GM19455 (cell line): ENCODE measurements around the gene DCDC2C.
"Not testable (repeated sequence)": the region's sequence is repeated elsewhere in the genome, so short reads cannot be mapped to it uniquely, and the experiment has no call there.

Source experiments
- ATAC-seq: cut with Tn5 transposase; IDR thresholded peaks from one replicate; pipeline ENCODE4 v1.9.1; 2021; ENCODE audit not compliant: unreplicated experiment

DCDC2C gene

DNA sequence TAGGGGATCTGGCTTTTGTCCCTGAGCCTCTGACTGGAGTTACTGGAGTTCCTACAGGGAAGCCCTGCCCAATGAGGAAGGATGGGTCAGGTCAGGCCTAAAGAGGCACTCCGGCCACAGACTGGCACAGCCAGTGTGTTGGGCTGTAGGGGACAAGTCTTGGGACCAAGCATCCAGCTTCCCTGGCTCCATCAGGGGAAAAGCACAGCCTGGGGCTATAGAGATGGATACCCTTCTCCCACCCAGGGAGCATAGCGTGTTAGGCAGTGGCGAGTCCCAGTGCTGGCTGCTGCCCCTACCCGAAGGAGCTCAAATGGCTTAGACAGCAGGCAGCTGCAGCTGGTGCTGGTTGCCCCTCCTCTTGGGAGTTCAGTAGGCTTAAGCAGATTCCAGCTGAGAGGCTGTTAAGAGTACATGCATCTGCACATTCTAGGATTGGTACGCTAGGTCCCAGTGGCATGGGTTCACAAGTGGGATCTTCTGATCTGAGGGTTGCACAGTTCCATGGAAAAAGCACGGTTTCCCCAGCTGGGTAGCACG lies 111.4 kb downstream of the DCDC2C start:
- ATAC-seq, result no peak

GRCh38 chr2:3817144-3817543 lies 113.8 kb downstream of the DCDC2C start:
- not testable (repeated sequence) for ATAC-seq

GRCh38 chr2:3823748-3824147 lies 120.4 kb downstream of the DCDC2C start:
- ATAC-seq, result no peak

DNA sequence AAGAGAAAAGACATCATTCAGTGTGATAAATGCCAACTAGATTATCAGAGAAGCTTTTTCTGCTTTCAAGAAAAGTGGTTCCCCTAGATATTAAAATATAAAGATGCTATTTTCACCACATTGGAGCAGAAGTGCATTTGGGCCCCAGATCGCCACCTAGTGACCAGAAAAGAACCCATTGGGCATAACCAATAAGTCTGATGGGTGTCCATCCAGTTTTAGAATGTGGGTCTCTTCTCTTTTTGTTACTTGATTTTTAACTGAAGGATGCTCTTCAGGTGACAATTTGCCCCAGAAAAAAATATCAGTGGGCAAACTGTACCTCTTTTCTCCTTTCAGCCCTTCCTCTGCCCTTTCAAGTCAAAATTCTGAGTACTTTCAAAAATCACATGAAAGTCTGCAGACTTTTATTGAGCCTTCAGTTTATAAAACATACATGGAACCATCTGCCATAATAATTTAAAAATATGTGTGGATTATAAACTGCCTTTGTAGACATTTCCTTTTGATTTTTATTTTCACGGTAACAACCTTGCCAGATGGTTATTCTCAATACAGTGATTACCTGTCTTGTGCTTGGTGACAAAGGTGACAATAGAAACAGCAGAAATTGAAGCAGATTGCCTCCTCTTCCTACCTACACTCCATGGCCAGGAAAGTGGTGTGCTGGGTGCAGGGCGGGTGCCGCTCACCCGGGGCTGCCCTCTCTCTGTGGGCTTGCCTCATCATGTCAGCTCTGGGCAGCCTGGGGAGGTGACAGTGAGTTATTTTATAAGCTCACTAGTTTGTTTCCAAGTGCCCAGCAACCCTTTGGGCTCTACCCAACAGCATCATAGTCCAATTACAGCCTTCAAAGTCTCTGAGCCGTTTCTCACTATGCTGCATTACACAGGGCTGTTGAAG lies 124.5 kb downstream of the DCDC2C start:
- no peak for ATAC-seq

DNA sequence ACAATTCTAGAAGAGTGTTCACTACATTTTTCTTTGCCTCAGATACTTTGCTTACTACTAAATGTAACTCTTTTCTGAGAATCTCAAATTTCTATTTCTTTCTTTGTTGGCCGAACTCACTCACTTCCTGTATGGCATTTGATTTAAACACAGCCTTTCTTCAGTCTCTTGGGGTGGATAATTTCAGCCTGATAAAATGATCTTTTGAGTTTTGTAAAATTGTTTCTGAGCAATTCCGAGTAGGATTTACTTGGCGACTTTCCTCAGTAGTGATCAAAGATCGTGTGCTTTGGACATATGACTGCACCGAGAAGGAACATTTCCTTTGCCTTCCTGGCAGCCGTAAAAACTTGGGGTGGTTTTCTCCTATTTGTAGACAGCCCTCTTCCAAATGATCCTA lies 127.4 kb downstream of the DCDC2C start:
- no peak for ATAC-seq

GRCh38 chr2:3837086-3837485 lies 133.7 kb downstream of the DCDC2C start:
- no peak for ATAC-seq

GRCh38 chr2:3838348-3838747 lies 135.0 kb downstream of the DCDC2C start:
- ATAC-seq, result no peak

DNA sequence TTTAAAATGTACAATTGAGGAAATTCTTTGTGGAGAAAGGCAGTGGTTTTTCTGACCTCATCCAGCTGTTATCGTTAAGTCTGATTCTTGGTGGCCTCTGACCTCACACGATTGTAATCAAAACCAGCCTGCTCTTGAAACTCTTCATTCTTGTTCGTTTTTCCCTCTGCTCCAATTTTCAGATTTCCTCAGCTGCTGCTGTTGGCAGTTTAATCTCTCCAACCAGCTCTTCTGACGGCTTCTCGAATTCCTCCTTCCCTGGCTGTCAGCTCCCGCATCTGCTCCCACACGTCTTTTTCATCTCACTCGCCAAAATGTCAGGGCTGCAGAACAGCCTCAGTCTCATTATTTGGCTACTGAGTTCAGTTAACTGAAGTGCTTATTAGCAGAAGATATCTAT lies 136.1 kb downstream of the DCDC2C start:
- no peak for ATAC-seq

- no peak for ATAC-seq
Observed at GRCh38 chr2:3840611-3841155, 137.3 kb downstream of the DCDC2C start.

DNA sequence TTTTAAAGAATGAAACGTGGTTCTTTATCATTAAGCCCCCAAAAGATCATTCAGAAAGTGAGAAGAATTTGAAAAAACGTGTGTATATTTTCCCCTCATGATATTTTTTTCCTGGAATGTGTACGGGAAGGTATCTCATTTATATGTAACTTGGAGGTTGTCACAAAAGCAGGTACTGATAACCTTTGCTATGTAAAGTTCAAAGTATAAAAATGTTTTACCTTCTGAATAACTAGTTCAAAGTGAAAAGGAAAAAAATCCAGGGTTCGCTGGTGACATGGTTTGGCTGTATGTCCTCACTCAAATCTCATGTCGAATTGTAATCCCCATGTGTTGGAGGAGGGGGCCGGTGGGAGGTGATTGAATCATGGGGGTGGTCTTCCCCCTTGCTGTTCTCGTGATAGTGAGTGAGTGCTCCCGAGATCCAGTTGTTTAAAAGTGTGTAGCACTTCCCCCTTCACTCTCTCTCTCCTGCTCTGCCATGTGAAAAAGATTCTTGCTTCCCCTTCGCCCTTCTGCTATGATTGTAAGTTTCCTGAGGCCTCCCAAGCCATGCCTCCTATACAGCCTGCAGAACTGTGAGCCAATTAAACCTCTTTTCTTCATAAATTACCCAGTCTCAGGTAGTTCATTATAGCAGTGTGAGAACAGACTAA lies 144.2 kb downstream of the DCDC2C start:
- ATAC-seq, result no peak

DNA sequence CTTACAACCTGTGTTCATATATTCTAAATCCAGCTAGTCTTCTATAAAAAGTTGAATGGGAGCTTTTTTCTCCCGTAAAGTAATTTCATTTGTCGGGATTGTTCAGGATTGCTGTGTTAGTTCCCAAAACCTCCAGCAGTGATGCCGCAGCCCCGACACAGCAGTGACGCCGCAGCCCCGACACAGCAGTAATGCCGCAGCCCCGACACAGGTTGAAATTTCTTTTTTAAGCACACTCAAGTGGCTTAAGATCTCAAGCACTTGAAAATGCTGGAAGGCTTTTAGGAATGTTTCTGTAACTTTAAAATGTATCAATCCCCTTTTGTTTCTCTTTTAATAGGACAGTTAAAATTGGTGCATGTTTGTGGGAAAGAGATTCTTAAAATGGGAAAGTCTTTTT lies 145.4 kb downstream of the DCDC2C start:
- no peak for ATAC-seq

DNA sequence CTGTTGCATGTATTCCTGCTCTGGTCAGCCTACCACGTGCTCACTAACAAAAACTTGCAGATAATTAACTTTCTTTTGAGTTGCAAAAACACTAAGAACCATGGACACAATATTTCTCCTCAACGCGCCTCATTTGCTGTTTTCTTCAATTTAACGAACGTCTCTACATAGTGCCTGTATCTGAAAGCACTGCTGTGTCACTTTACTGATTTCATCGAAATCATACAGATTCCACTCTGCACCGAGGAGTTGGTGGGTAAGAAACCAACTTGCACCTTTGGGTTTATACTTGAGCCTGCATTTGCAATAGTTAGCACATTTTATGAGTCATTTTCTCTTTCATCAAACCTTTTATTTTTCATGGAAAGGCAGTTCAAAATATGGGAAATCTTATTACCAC lies 145.8 kb downstream of the DCDC2C start:
- no peak for ATAC-seq

DNA sequence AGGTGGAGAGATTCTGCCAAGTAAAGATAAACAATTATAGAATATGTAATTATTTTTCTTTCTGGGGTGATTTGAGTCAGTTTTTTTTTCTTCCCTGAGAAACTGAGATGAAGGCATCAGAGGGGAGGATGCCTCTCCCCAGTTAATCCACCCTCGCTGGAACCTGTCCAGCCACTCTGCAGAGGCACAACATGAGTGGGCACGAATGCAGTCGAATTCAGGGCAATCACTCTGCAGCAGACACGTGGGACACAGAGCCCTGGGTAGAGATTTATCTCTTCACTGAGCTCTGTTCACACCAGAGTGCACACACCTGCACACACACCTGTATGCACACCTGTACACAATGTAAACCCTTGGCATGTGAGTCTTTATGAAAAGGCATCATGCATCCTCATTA lies 154.2 kb downstream of the DCDC2C start:
- ATAC-seq, result no peak

DNA sequence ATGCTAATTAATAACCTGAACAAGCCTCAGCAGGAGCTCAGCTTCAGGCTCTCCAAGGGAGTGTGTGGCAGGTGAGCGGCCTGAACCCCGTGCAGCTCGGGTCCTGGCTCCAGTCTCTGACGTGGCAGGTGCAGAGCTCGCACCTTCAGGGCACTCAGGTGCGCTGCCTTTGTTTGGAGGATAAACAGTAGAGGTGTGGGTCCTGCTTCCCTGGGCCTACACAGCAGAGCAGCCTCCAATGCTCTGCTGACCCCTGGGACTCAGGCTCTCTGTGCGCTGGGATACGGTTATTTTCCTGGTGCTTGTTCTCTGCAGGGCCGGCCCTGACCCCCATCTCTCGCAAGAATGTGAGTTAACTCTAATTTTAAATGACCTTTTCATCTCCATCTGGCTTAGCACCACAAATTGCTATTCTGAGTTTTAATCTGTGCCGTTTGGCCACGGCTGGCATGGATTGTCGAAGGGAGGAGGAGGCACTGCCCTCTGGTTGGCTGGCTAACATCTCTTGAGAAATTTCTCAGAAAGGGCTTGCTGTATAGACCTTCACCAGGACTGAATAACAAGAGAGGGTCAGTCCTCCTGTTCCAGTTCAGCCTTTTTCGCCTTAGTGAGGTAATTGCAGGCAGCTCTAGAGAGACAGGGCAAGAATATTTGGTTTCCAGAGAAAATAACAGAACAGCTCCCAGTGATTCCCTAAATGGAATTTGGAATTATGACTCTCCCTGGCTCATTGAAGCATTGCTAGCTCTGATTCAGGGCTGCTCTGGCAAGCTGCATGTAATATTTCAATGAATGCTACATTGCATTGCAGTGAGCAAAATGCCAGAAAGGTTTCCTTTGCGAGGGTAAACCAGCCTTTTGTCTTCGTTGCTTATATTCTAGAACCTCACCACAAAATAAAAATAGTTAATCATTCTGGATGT lies 161.8 kb downstream of the DCDC2C start:
- ATAC-seq, result no peak

GRCh38 chr2:3867469-3867868 lies 164.1 kb downstream of the DCDC2C start:
- no peak for ATAC-seq

GRCh38 chr2:3868012-3868805 lies 164.8 kb downstream of the DCDC2C start:
- ATAC-seq, result no peak

GRCh38 chr2:3870222-3870621 lies 166.8 kb downstream of the DCDC2C start:
- no peak for ATAC-seq

DNA sequence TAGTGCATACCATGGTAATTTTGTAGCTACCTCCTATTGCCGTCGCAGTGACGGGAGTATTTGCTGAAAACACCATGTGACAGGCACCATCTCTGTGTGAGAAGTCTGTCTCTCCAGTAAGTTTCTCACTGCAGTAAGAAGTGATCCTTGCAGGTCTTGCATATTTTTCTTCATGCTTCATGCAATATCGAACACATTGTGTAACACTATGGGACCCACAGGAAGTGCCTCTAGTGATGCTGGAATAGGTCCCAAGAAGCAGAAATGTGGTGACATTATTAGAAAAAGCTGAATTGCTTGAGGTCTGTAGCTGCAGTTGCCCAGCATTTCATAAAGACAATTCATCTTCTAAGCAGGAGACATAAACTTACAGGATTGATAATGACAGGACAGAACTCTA lies 167.6 kb downstream of the DCDC2C start:
- ATAC-seq, result no peak

GRCh38 chr2:3872451-3872850 lies 169.1 kb downstream of the DCDC2C start:
- no peak for ATAC-seq

GRCh38 chr2:3873899-3874298 lies 170.5 kb downstream of the DCDC2C start:
- no peak for ATAC-seq
